ENCODE measurements around the gene CA6.
"Not testable (repeated sequence)": the region's sequence is repeated elsewhere in the genome, so short reads cannot be mapped to it uniquely, and the experiment has no call there.

CA6 gene

GRCh38 chr1:8945568-8945967 lies at the start of gene CA6:
Gene CA6 (plus strand): TSS chr1:8945868. CDS start chr1:8945887, 19 bp downstream.
- DNase-seq (ENCODE audit: low read depth) = no peak

- not testable (repeated sequence) for DNase-seq (ENCODE audit: low read depth)
Measured at GRCh38 chr1:8896775-8897174, 48.9 kb upstream of the CA6 start.

- DNase-seq (ENCODE audit: low read depth) = not testable (repeated sequence)
Measured at GRCh38 chr1:8897505-8897904, 48.2 kb upstream of the CA6 start.

- not testable (repeated sequence) for DNase-seq (ENCODE audit: low read depth)
Measured at GRCh38 chr1:8898418-8898817, 47.2 kb upstream of the CA6 start.

GRCh38 chr1:8899046-8899445 lies 46.6 kb upstream of the CA6 start:
- no peak for DNase-seq (ENCODE audit: low read depth)

GRCh38 chr1:8900684-8901083 lies 45.0 kb upstream of the CA6 start:
- not testable (repeated sequence) for DNase-seq (ENCODE audit: low read depth)

GRCh38 chr1:8902765-8903164 lies 42.9 kb upstream of the CA6 start:
- DNase-seq (ENCODE audit: low read depth) = peak; percentile 59

- DNase-seq (ENCODE audit: low read depth) = peak; percentile 46
Measured at GRCh38 chr1:8903410-8903809, 42.3 kb upstream of the CA6 start.

- DNase-seq (ENCODE audit: low read depth) = peak; percentile 96
Measured at GRCh38 chr1:8903908-8904650, 41.6 kb upstream of the CA6 start.

GRCh38 chr1:8905582-8906191 lies 40.0 kb upstream of the CA6 start:
- DNase-seq (ENCODE audit: low read depth) = no peak

- DNase-seq (ENCODE audit: low read depth) = no peak
Measured at GRCh38 chr1:8908388-8909151, 37.1 kb upstream of the CA6 start.

- no peak for DNase-seq (ENCODE audit: low read depth)
Measured at GRCh38 chr1:8910331-8910730, 35.3 kb upstream of the CA6 start.

- peak; percentile 37 for DNase-seq (ENCODE audit: low read depth)
Measured at GRCh38 chr1:8910914-8911313, 34.8 kb upstream of the CA6 start.

GRCh38 chr1:8911416-8912309 lies 34.0 kb upstream of the CA6 start:
- no peak for DNase-seq (ENCODE audit: low read depth)

GRCh38 chr1:8913457-8913856 lies 32.2 kb upstream of the CA6 start:
- DNase-seq (ENCODE audit: low read depth) = no peak

GRCh38 chr1:8914466-8914865 lies 31.2 kb upstream of the CA6 start:
- DNase-seq (ENCODE audit: low read depth) = no peak

- DNase-seq (ENCODE audit: low read depth) = no peak
Measured at GRCh38 chr1:8915446-8915845, 30.2 kb upstream of the CA6 start.

GRCh38 chr1:8917536-8917935 lies 28.1 kb upstream of the CA6 start:
- not testable (repeated sequence) for DNase-seq (ENCODE audit: low read depth)

- no peak for DNase-seq (ENCODE audit: low read depth)
Measured at GRCh38 chr1:8922962-8923361, 22.7 kb upstream of the CA6 start.

GRCh38 chr1:8925406-8925805 lies 20.3 kb upstream of the CA6 start:
- no peak for DNase-seq (ENCODE audit: low read depth)

GRCh38 chr1:8925960-8926359 lies 19.7 kb upstream of the CA6 start:
- DNase-seq (ENCODE audit: low read depth) = no peak
